Renal pelvis (tissue), 3 donors: ENCODE results near the gene GPR142. TPM values are rescaled to one million over a fixed set of nuclear protein-coding genes. Genes with fewer than 3 reads are reported as not detected.

Source experiments
- polyA plus RNA-seq, 3 donors: library from polyadenylated mRNA; unstranded; fragments of 120-200 nt; gene quantifications; one replicate each; pipeline ENCODE4 v1.2.1, GENCODE V29; 2013; ENCODE audit not compliant: insufficient read length in 3 of 3

Gene GPR142
- polyA plus RNA-seq, 3 donors, result 0.16 to 0.25 TPM; not detected in 1

Other genes starting within 250 kb of the GPR142 start
- 1,000 to 10,000 TPM; 1,034 to 1,275 (median 1,105) TPM for gene RPL38, start 163.8 kb upstream of the GPR142 start, polyA plus RNA-seq
- 10 to 100 TPM; 16.7 to 17.7 (median 17.5) TPM for gene TTYH2, start 153.9 kb upstream of the GPR142 start, polyA plus RNA-seq
- under 1 TPM; 0.14 to 0.40 (median 0.37) TPM for gene DNAI2, start 93.3 kb upstream of the GPR142 start, polyA plus RNA-seq
- gene KIF19, start 41.3 kb upstream of the GPR142 start, polyA plus RNA-seq, result under 1 TPM; 0.22 to 0.96 (median 0.50) TPM
- under 1 TPM; 0.16 to 0.47 (median 0.46) TPM for gene BTBD17, start 5.6 kb upstream of the GPR142 start, polyA plus RNA-seq
- 100 to 1,000 TPM; 133 to 151 (median 134) TPM for gene GPRC5C, start 64.6 kb downstream of the GPR142 start, polyA plus RNA-seq
- gene CD300A, start 99.1 kb downstream of the GPR142 start, polyA plus RNA-seq, result 1 to 10 TPM; 1.5 TPM
- under 1 TPM in 2 of 3 donors, not detected in 1; 0.17 to 0.24 TPM for gene CD300LB, start 164.0 kb downstream of the GPR142 start, polyA plus RNA-seq
- under 1 TPM; 0.56 to 0.68 (median 0.59) TPM for gene CD300C, start 178.6 kb downstream of the GPR142 start, polyA plus RNA-seq
- gene CD300H, start 200.0 kb downstream of the GPR142 start, polyA plus RNA-seq, result not detected
- gene CD300LD, start 224.8 kb downstream of the GPR142 start, polyA plus RNA-seq, result under 1 TPM in 1 of 3 donors, not detected in 2; 0.18 TPM